Activated naive CD4-positive, alpha-beta T cell treated with anti-CD3 and anti-CD28 coated beads, Interleukin-2, amount 50 U/mL, for 24 hours (primary cell): ENCODE results near the gene DBP.
"Not testable (repeated sequence)": the region's sequence is repeated elsewhere in the genome, so short reads cannot be mapped to it uniquely, and the experiment has no call there.

ENCODE experiments used
- H3K27ac Mint-ChIP-seq: one replicate; pipeline ENCODE4 v1.8.0; 2021; ENCODE audit warnings: mild to moderate bottlenecking, mixed read lengths
- H3K27me3 Mint-ChIP-seq: one replicate; pipeline ENCODE4 v1.8.0; 2021; ENCODE audit warnings: mixed read lengths
- H3K36me3 Mint-ChIP-seq: one replicate; pipeline ENCODE4 v1.8.0; 2021; ENCODE audit warnings: mixed read lengths
- H3K4me1 Mint-ChIP-seq: one replicate; pipeline ENCODE4 v1.8.0; 2021; ENCODE audit warnings: mixed read lengths
- H3K4me3 Mint-ChIP-seq: one replicate; pipeline ENCODE4 v1.8.0; 2021; ENCODE audit warnings: mild to moderate bottlenecking, mixed read lengths
- H3K9me3 Mint-ChIP-seq: one replicate; pipeline ENCODE4 v1.8.0; 2021; ENCODE audit warnings: mixed read lengths

Gene DBP

DNA sequence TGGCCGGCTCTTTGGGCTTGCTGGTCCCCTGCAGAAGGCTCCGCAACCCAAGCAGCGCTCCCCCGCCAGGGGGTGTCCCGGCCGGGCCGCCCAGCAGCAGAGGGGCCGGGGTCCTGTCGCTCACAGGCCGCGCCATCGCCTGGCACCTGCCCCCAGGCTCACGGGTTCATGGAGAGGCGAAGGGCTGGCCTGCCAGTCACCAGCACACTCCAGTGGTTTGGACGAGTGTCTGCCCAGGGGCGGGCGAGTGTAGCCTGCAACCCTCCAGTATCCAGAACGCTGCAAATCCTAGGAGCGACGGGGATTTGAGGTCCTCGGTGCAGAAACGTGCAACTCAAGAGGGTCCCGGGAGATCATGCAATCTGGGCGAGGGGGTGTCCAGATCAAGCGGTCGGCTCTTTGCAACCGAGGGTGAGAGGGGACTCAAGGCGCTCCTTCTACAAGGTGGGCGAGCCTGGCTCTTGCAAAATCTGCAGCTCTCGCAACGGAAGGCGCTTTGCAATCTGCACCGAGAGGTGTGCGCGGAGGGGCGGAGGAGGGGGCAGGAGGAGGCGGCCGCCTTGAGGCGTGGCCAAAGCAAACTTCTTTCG, at the start of gene DBP:
DBP (minus strand) TSS at position 521 of the 590 bp plus-strand sequence; CDS start at position 136, 385 bp downstream.
- Mint-ChIP-seq H3K4me1 (peaks cover 46% of the 10 kb centered on the region), H3K27me3 (no peaks in the 10 kb centered on the region), H3K36me3 (no peaks in the 10 kb centered on the region), H3K9me3 (no peaks in the 10 kb centered on the region), H3K4me3 (peak within 1 kb of the TSS; percentile 98), H3K27ac (peak within 1 kb of the TSS; percentile 100)

DNA sequence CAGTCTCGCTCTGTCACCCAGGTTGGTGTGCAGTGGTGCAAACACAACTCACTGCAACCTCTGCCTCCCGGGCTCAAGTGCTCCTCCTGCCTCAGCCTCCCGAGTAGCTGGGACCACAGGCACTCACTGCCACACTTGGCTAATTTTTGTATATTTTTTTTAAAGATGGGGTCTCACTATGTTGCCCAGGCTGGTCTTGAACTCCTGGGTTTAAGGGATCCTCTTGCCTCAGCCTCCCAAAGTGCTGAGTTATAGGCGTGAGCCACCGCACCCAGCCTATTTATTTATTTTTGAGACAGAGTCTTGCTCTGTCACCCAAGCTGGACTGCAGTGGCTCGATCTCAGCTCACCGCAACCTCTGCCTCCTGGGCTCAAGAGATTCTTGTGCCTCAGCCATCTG, 49.5 kb upstream of the DBP start:
- H3K27ac Mint-ChIP-seq, H3K9me3 Mint-ChIP-seq, H3K4me1 Mint-ChIP-seq, H3K36me3 Mint-ChIP-seq, H3K27me3 Mint-ChIP-seq, H3K4me3 Mint-ChIP-seq: not testable (repeated sequence)

- Mint-ChIP-seq H3K9me3 (no peaks in the 10 kb centered on the region), H3K27me3 (no peaks in the 10 kb centered on the region), H3K36me3 (no peaks in the 10 kb centered on the region), H3K4me1 (no peaks in the 10 kb centered on the region), H3K27ac (no peak overlapping the region), H3K4me3 (no peak overlapping the region)
Observed at GRCh38 chr19:48686088-48686487, 48.9 kb upstream of the DBP start.

DNA sequence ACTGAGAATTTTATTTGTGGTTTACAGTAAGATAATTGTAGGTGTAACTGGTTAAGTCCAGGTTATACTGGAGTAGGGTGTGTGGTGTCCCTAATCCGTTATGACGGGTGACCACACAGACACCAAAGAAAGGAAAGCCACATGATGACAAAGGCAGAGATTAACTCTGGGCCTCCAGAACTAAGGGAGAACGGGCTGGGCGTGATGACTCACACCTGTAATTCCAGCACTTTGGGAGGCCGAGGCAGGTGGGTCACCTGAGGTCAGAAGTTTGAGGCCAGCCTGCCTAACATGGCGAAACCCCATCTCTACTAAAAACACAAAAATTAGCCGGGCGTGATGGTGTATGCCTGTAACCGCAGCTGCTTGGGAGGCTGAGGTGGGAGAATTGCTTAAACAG, 48.4 kb upstream of the DBP start:
- H3K4me1 Mint-ChIP-seq = no peaks in the 10 kb centered on the region
- H3K4me3 Mint-ChIP-seq = no peak overlapping the region
- no peaks in the 10 kb centered on the region for H3K27me3 Mint-ChIP-seq
- no peaks in the 10 kb centered on the region for H3K9me3 Mint-ChIP-seq
- no peak overlapping the region for H3K27ac Mint-ChIP-seq
- no peaks in the 10 kb centered on the region for H3K36me3 Mint-ChIP-seq

DNA sequence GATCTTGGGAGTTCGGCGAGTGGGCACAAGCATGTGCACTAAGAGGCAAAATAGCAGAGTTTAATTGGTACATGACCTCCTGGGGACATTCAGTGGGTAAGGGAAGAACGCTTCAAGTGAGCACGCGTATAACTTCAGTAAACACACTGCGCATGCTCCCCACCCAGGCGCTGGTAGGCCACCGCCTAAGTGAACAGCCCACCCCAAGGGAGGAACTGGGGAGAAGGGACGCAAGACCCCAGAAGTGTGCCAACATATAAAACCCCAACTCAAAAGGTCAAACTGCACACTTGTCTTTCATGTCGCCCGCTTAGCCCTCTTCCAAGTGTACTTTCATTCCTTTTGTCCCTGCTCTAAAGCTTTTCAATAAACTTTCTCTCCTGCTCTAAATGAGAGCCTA, 46.2 kb upstream of the DBP start:
- H3K27ac Mint-ChIP-seq = no peak overlapping the region
- no peaks in the 10 kb centered on the region for H3K27me3 Mint-ChIP-seq
- H3K36me3 Mint-ChIP-seq = no peaks in the 10 kb centered on the region
- no peak overlapping the region for H3K4me3 Mint-ChIP-seq
- no peaks in the 10 kb centered on the region for H3K9me3 Mint-ChIP-seq
- H3K4me1 Mint-ChIP-seq = no peaks in the 10 kb centered on the region

GRCh38 chr19:48681127-48681470, 43.9 kb upstream of the DBP start:
- no peaks in the 10 kb centered on the region for H3K4me1 Mint-ChIP-seq
- no peak overlapping the region for H3K27ac Mint-ChIP-seq
- H3K4me3 Mint-ChIP-seq = no peak overlapping the region
- no peaks in the 10 kb centered on the region for H3K27me3 Mint-ChIP-seq
- H3K9me3 Mint-ChIP-seq = no peaks in the 10 kb centered on the region
- H3K36me3 Mint-ChIP-seq = no peaks in the 10 kb centered on the region

DNA sequence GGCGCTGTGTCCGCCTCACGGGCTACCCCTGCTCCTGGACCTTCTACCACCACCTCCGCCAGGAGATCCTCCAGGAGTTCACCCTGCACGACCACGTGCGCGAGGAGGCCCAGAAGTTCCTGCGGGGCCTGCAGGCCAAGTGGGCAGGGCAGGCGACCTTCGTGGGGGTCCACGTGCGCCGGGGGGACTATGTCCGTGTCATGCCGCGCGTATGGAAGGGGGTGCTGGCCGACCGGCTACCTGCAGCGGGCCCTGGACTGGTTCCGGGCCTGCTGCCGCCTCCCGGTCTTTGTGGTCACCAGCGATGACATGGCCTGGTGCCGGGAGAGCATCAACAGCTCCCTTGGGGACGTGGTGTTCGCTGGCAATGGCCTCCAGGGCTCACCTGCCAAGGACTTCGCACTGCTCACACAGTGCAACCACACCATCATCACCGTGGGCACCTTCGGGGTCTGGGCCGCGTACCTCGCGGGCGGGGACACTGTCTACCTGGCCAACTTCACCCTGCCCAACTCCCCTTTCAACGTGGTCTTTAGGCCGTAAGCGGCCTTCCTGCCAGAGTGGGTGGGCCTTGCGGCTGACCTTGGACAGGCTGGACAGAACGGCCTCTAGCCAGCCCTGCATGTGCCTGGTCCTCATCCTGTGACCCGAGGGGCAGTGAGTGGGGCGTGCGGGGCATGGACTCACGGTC, 43.4 kb upstream of the DBP start:
- H3K36me3 Mint-ChIP-seq = no peaks in the 10 kb centered on the region
- no peaks in the 10 kb centered on the region for H3K27me3 Mint-ChIP-seq
- no peak overlapping the region for H3K4me3 Mint-ChIP-seq
- peaks cover under 1% of the 10 kb centered on the region for H3K4me1 Mint-ChIP-seq
- H3K9me3 Mint-ChIP-seq = no peaks in the 10 kb centered on the region
- no peak overlapping the region for H3K27ac Mint-ChIP-seq

- not testable (repeated sequence) for H3K27ac Mint-ChIP-seq, H3K27me3 Mint-ChIP-seq, H3K36me3 Mint-ChIP-seq, H3K4me3 Mint-ChIP-seq, H3K9me3 Mint-ChIP-seq, H3K4me1 Mint-ChIP-seq
Observed at GRCh38 chr19:48680006-48680405, 42.8 kb upstream of the DBP start.

DNA sequence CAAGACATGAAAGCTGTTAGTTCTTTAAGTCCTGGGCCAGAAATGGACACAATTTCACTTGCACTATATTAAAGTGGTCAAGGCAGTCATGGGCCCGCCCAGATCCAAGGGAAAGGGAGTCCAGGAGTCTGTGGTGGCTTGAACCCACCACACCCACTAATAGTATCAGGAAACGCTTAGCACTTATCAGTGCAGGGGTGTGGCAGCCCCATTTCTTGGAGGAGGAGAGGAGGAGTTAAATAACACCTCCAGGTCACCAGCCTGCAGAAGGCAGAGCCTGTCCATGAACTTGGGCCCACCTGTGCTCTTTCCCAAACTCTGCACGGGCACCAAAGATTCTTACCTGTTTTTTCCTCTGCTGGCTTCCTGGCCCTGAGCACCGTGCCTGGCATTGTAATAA, 41.0 kb upstream of the DBP start:
- Mint-ChIP-seq H3K4me1 (peaks cover 7% of the 10 kb centered on the region), H3K27me3 (no peaks in the 10 kb centered on the region), H3K9me3 (no peaks in the 10 kb centered on the region), H3K27ac (no peak overlapping the region), H3K36me3 (no peaks in the 10 kb centered on the region), H3K4me3 (no peak overlapping the region)

- no peak overlapping the region for H3K27ac Mint-ChIP-seq
- peaks cover 7% of the 10 kb centered on the region for H3K4me1 Mint-ChIP-seq
- H3K4me3 Mint-ChIP-seq = no peak overlapping the region
- H3K9me3 Mint-ChIP-seq = no peaks in the 10 kb centered on the region
- no peaks in the 10 kb centered on the region for H3K36me3 Mint-ChIP-seq
- no peaks in the 10 kb centered on the region for H3K27me3 Mint-ChIP-seq
Observed at GRCh38 chr19:48676887-48677286, 39.7 kb upstream of the DBP start.

GRCh38 chr19:48676487-48676886, 39.3 kb upstream of the DBP start:
- no peaks in the 10 kb centered on the region for H3K36me3 Mint-ChIP-seq
- H3K9me3 Mint-ChIP-seq = no peaks in the 10 kb centered on the region
- H3K4me1 Mint-ChIP-seq = peaks cover 7% of the 10 kb centered on the region
- H3K27me3 Mint-ChIP-seq = no peaks in the 10 kb centered on the region
- no peak overlapping the region for H3K4me3 Mint-ChIP-seq
- no peak overlapping the region for H3K27ac Mint-ChIP-seq

DNA sequence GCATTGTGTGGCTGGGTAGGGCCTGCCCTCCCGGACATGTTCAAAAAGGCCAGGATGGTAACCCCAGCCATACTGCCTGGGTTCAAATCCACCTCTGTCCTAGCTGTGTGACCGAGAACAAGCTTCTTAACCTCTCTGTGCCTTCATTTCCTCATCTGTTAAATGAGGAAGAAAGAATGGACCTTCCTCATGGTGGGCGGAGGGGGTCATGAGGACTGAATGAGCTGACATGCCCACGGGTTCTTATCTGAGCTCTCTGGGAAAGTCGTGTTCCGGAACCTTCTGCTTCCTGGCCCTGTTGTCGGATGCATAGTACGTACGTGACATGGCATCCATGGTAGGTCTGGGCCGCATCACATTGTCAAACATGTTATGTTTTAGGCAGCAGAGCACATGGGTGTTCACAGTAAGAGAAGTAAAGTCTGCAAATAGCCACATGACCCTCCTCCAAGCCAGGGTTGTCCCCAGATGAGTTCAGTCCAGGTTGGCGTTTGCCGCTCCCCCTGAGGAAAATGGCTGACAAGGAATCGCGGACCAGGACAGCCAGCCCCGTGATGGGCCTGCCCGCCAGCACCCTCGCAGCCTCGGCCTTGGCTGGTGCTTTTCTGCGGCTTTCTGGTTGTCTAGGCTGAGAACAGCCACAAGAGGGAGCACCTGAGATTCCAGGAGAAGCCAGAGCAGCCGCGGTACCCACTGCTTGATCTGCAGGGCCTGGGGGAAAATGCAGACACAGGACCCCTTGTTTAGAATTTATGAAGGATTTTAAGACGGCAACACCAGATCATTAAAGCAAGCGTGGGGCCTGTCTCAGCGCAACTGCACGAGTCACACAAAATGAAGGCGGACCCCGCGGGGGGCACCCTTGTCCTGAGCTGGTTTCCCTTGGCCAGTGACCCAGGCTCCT, 38.0 kb upstream of the DBP start:
- H3K27ac Mint-ChIP-seq = peak overlapping the region; percentile 59
- no peaks in the 10 kb centered on the region for H3K27me3 Mint-ChIP-seq
- H3K36me3 Mint-ChIP-seq = no peaks in the 10 kb centered on the region
- no peaks in the 10 kb centered on the region for H3K9me3 Mint-ChIP-seq
- H3K4me3 Mint-ChIP-seq = no peak overlapping the region
- peaks cover 7% of the 10 kb centered on the region for H3K4me1 Mint-ChIP-seq

- H3K9me3 Mint-ChIP-seq = no peaks in the 10 kb centered on the region
- no peaks in the 10 kb centered on the region for H3K36me3 Mint-ChIP-seq
- peaks cover 7% of the 10 kb centered on the region for H3K4me1 Mint-ChIP-seq
- H3K27me3 Mint-ChIP-seq = no peaks in the 10 kb centered on the region
- no peak overlapping the region for H3K27ac Mint-ChIP-seq
- H3K4me3 Mint-ChIP-seq = no peak overlapping the region
Observed at GRCh38 chr19:48674216-48674809, 37.1 kb upstream of the DBP start.

GRCh38 chr19:48673436-48674100, 36.4 kb upstream of the DBP start:
- Mint-ChIP-seq H3K27ac (no peak overlapping the region), H3K27me3 (no peaks in the 10 kb centered on the region), H3K4me1 (peaks cover 7% of the 10 kb centered on the region), H3K9me3 (no peaks in the 10 kb centered on the region), H3K4me3 (no peak overlapping the region), H3K36me3 (no peaks in the 10 kb centered on the region)

DNA sequence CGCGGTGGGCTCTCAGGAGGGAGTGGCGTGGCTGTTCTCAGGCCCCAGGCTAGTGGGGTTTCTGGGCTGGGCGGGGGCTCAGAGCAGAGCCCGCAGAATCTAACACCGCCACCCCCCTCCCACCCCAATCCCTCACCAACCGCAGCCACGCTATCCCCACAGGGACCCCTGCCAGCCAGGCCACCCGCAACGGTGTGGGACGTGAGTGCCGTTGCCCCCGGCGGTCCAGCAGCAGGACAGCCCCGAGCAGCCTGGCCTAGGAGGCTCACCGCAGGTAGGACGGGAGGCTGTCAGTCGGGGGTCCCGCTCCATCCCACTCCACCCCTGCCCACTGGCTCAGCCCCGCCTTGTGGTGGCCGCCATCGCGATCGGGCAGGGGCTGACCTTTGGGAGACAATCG, 35.8 kb upstream of the DBP start, which contains the start of gene NTN5:
NTN5 (minus strand) TSS at position 24 of the 400 bp plus-strand sequence. CDS start 2,031 bp downstream, outside the sequence.
- Mint-ChIP-seq H3K27me3 (no peaks in the 10 kb centered on the region), H3K36me3 (no peaks in the 10 kb centered on the region), H3K4me3 (no peak within 1 kb of the TSS), H3K27ac (no peak within 1 kb of the TSS), H3K4me1 (peaks cover 7% of the 10 kb centered on the region), H3K9me3 (no peaks in the 10 kb centered on the region)
